Type B pancreatic cell (in vitro differentiated cells): ENCODE measurements around the gene CARS1. TPM values are rescaled to one million over a fixed set of nuclear protein-coding genes. Genes with fewer than 3 reads are reported as not detected.

ENCODE experiments used
- DNase-seq: peaks from one replicate; pipeline ENCODE4 v3.0.0; 2021; ENCODE audit warnings: mixed read lengths; ENCODE audit not compliant: unreplicated experiment; ENCODE audit errors: extremely low spot score
- H3K27ac Mint-ChIP-seq: 2 replicates; pipeline ENCODE4 v1.8.0; 2021; ENCODE audit warnings: mild to moderate bottlenecking, mixed read lengths
- H3K27me3 Mint-ChIP-seq: 2 replicates; pipeline ENCODE4 v1.8.0; 2021; ENCODE audit warnings: mixed read lengths
- H3K36me3 Mint-ChIP-seq: 2 replicates; pipeline ENCODE4 v1.8.0; 2021; ENCODE audit warnings: mixed read lengths
- H3K4me1 Mint-ChIP-seq: one replicate; pipeline ENCODE4 v1.8.0; 2021; ENCODE audit warnings: mixed read lengths; ENCODE audit not compliant: unreplicated experiment
- H3K4me3 Mint-ChIP-seq: 2 replicates; pipeline ENCODE4 v1.8.0; 2021; ENCODE audit warnings: mild to moderate bottlenecking, mixed read lengths
- H3K9me3 Mint-ChIP-seq: 2 replicates; pipeline ENCODE4 v1.8.0; 2021; ENCODE audit warnings: mixed read lengths
- total RNA-seq: library from RNA; stranded (reverse); gene quantifications from 2 replicates; pipeline ENCODE4 v1.2.1, GENCODE V29; 2021; ENCODE audit warnings: low replicate concordance
- TF ChIP-seq, protein P1 (sequence below): fragments of 200-600 bp; sonication (generic); conservative IDR thresholded peaks from 2 replicates; pipeline ENCODE4 v1.5.0; 2021; ENCODE audit warnings: antibody characterized with exemption, mild to moderate bottlenecking

CARS1 gene
- total RNA-seq, 1 donor from 2014 or later: 38.9 TPM

GRCh38 chr11:3001496-3001895 is 55.7 kb downstream of the CARS1 start:
- H3K27ac Mint-ChIP-seq: peak overlapping the region; percentile 71
- H3K27me3 Mint-ChIP-seq: no peaks in the 10 kb centered on the region
- H3K9me3 Mint-ChIP-seq: no peaks in the 10 kb centered on the region
- H3K36me3 Mint-ChIP-seq: peaks cover 6% of the 10 kb centered on the region
- H3K4me3 Mint-ChIP-seq: no peak overlapping the region
- DNase-seq: no peak
- TF ChIP-seq, protein P1, sequence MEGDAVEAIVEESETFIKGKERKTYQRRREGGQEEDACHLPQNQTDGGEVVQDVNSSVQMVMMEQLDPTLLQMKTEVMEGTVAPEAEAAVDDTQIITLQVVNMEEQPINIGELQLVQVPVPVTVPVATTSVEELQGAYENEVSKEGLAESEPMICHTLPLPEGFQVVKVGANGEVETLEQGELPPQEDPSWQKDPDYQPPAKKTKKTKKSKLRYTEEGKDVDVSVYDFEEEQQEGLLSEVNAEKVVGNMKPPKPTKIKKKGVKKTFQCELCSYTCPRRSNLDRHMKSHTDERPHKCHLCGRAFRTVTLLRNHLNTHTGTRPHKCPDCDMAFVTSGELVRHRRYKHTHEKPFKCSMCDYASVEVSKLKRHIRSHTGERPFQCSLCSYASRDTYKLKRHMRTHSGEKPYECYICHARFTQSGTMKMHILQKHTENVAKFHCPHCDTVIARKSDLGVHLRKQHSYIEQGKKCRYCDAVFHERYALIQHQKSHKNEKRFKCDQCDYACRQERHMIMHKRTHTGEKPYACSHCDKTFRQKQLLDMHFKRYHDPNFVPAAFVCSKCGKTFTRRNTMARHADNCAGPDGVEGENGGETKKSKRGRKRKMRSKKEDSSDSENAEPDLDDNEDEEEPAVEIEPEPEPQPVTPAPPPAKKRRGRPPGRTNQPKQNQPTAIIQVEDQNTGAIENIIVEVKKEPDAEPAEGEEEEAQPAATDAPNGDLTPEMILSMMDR: no peak
- H3K4me1 Mint-ChIP-seq: peaks cover 11% of the 10 kb centered on the region

DNA sequence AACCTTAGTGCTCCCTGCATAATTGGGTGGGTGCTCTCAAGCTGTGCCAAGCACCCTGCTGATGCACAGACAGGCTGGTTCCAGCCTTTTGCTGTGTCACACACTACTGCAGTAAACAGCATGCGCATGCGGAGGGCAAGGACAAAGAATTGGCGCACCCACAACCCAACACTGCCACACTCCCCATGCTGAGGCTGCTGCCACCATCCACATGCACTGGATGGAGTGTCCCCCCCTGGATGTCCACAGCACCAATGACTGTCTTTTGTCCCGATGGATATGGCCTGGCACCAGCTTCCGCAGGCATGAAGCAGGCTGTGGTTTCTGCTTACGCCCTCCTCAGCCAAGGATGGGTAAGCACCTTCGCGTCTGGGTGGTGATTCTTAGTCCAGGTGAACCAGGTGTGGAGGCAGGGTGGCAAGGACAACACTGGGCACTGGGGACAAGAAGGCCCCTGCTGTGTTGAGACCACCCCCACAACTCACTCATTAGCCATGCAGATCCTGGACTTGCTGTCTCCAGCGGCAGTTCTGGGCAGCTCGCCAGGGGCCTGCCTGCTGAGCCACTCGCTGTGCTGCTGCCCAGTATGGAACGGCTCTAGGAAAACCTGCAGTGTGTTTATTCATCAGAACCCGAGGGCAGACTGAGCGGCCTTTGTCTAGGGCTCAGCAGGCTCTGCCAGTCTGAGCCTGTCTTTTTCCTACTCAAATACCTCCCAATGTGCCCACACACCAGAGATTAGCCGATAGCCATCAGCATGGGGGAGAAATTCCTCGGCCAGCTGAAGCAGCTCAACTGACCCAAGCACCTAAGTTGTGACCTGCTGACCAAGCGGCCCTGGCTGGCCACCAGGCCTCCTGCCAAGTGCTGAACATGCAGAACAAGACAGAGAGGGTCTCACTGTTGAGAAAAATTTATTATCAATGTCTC is 56.9 kb downstream of the CARS1 start:
- H3K4me1 Mint-ChIP-seq: peaks cover 11% of the 10 kb centered on the region
- peaks cover 6% of the 10 kb centered on the region for H3K36me3 Mint-ChIP-seq
- peak overlapping the region; percentile 29 for H3K27ac Mint-ChIP-seq
- no peaks in the 10 kb centered on the region for H3K27me3 Mint-ChIP-seq
- H3K9me3 Mint-ChIP-seq: no peaks in the 10 kb centered on the region
- no peak for DNase-seq
- TF ChIP-seq, protein P1: no peak
- no peak overlapping the region for H3K4me3 Mint-ChIP-seq

DNA sequence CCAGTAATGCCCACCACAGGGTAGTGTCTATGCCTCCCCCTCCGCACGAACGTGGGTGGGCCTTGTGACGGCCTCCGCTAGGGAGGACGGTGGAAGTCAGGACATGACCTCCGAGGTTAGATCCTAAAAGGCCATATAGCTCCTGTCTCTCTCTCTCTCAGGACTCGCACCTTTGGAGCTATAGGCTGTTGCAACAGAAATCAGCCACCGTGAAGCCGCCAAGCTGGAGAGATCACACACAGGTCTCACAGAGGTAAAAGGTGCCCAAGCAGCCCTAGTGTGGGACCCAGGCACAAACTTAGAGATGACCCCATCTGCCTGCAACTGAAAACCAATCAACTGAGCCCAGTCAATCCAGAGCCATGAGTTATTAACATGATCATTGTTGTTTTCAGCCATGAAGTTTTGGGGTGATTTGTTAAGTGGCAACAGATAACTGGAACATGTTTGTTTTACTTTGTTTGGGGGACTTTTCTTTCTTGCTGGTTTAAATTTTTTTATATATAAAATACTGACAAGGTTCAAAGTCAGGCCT is 57.7 kb downstream of the CARS1 start:
- TF ChIP-seq, protein P1: no peak
- no peak overlapping the region for H3K4me3 Mint-ChIP-seq
- peaks cover 6% of the 10 kb centered on the region for H3K36me3 Mint-ChIP-seq
- no peak overlapping the region for H3K27ac Mint-ChIP-seq
- H3K9me3 Mint-ChIP-seq: no peaks in the 10 kb centered on the region
- no peaks in the 10 kb centered on the region for H3K27me3 Mint-ChIP-seq
- DNase-seq: no peak
- H3K4me1 Mint-ChIP-seq: peaks cover 11% of the 10 kb centered on the region

- H3K9me3 Mint-ChIP-seq: no peaks in the 10 kb centered on the region
- H3K27ac Mint-ChIP-seq: no peak overlapping the region
- no peak overlapping the region for H3K4me3 Mint-ChIP-seq
- no peak for DNase-seq
- no peaks in the 10 kb centered on the region for H3K27me3 Mint-ChIP-seq
- TF ChIP-seq, protein P1: no peak
- H3K4me1 Mint-ChIP-seq: peaks cover 9% of the 10 kb centered on the region
- H3K36me3 Mint-ChIP-seq: peaks cover 6% of the 10 kb centered on the region
These were observed 59.0 kb downstream of the CARS1 start for GRCh38 chr11:2998073-2998850.

GRCh38 chr11:2997406-2997805 is 59.8 kb downstream of the CARS1 start:
- peaks cover 6% of the 10 kb centered on the region for H3K36me3 Mint-ChIP-seq
- no peaks in the 10 kb centered on the region for H3K27me3 Mint-ChIP-seq
- TF ChIP-seq, protein P1: no peak
- peaks cover 6% of the 10 kb centered on the region for H3K4me1 Mint-ChIP-seq
- H3K27ac Mint-ChIP-seq: no peak overlapping the region
- no peaks in the 10 kb centered on the region for H3K9me3 Mint-ChIP-seq
- H3K4me3 Mint-ChIP-seq: no peak overlapping the region
- DNase-seq: no peak
